CD4-positive, CD25-positive, alpha-beta regulatory T cell (primary cell): ENCODE measurements around the gene RTN1. TPM values are rescaled to one million over a fixed set of nuclear protein-coding genes. Genes with fewer than 3 reads are reported as not detected.
"Not testable (repeated sequence)": the region's sequence is repeated elsewhere in the genome, so short reads cannot be mapped to it uniquely, and the experiment has no call there.

Source experiments
- ATAC-seq, 2 donors: fragments of 150-1000 bp; cut with Tn5 transposase; one replicate each; pipeline ENCODE4 v1.10.0; 2021; ENCODE audit warnings: low read depth in 2 of 2, moderate number of reproducible peaks in 2 of 2, moderate library complexity in 1 of 2
- DNase-seq, 3 donors: peaks; one replicate each; pipeline versions ENCODE4 v3.0.0 to v3.0.0-alpha.2; 2012 to 2022; ENCODE audit warnings: mixed read lengths in 1 of 3
- H3K27ac ChIP-seq: one replicate; pipeline ENCODE4 v1.7.0; 2013; ENCODE audit warnings: mild to moderate bottlenecking, low read length; ENCODE audit not compliant: insufficient read depth, poor library complexity, severe bottlenecking
- H3K27me3 ChIP-seq: one replicate; pipeline ENCODE4 v1.7.0; 2013; ENCODE audit warnings: low read length; ENCODE audit not compliant: control insufficient read depth, insufficient read depth
- H3K36me3 ChIP-seq: one replicate; pipeline ENCODE4 v1.7.0; 2013; ENCODE audit warnings: mild to moderate bottlenecking, low read length, moderate library complexity; ENCODE audit not compliant: control insufficient read depth, insufficient read depth
- H3K4me1 ChIP-seq: 2 replicates; pipeline ENCODE4 v1.7.0; 2013; ENCODE audit warnings: mild to moderate bottlenecking, low read length; ENCODE audit not compliant: insufficient read depth, control insufficient read depth, poor library complexity, severe bottlenecking
- H3K4me3 ChIP-seq: one replicate; pipeline ENCODE4 v1.7.0; 2013; ENCODE audit warnings: low read depth, mild to moderate bottlenecking, low read length, moderate library complexity
- H3K9me3 ChIP-seq, 2 experiments: 1 replicate in 1 of 2; 2 replicates in 1 of 2; pipeline ENCODE4 v1.7.0; 2013; ENCODE audit warnings: low read length in 2 of 2, mild to moderate bottlenecking in 1 of 2, moderate library complexity in 1 of 2; ENCODE audit not compliant: control insufficient read depth in 2 of 2
- H3K27ac Mint-ChIP-seq, 3 donors: one replicate each; pipeline ENCODE4 v1.8.0; 2020 to 2022; ENCODE audit warnings: mild to moderate bottlenecking in 3 of 3, mixed read lengths in 3 of 3, moderate library complexity in 2 of 3
- H3K27me3 Mint-ChIP-seq: one replicate; pipeline ENCODE4 v1.8.0; 2022; ENCODE audit warnings: mild to moderate bottlenecking, mixed read lengths
- H3K36me3 Mint-ChIP-seq: one replicate; pipeline ENCODE4 v1.8.0; 2020; ENCODE audit warnings: mixed read lengths
- H3K4me1 Mint-ChIP-seq, 4 donors: one replicate each; pipeline ENCODE4 v1.8.0; 2020 to 2022; ENCODE audit warnings: mixed read lengths in 4 of 4, mild to moderate bottlenecking in 1 of 4
- H3K4me3 Mint-ChIP-seq, 4 donors: one replicate each; pipeline ENCODE4 v1.8.0; 2020 to 2022; ENCODE audit warnings: mild to moderate bottlenecking in 4 of 4, mixed read lengths in 4 of 4, moderate library complexity in 3 of 4
- H3K9me3 Mint-ChIP-seq, 7 donors: one replicate each; pipeline ENCODE4 v1.8.0; 2020 to 2022; ENCODE audit warnings: mixed read lengths in 7 of 7, mild to moderate bottlenecking in 3 of 7, moderate library complexity in 2 of 7
- polyA plus RNA-seq, 4 donors: library from polyadenylated mRNA; unstranded; fragments of 300-500 nt; fragmentation: Illumina TruSeq; gene quantifications; one replicate each; pipeline ENCODE4 v1.2.3, GENCODE V29; 2021
- total RNA-seq: library from RNA; stranded (reverse); gene quantifications from one replicate; pipeline ENCODE4 v1.2.3, GENCODE V29; 2022

RTN1 gene
- total and polyA plus RNA-seq, 5 donors from 2014 or later: 0.17 to 0.42 TPM; not detected in 3

DNA sequence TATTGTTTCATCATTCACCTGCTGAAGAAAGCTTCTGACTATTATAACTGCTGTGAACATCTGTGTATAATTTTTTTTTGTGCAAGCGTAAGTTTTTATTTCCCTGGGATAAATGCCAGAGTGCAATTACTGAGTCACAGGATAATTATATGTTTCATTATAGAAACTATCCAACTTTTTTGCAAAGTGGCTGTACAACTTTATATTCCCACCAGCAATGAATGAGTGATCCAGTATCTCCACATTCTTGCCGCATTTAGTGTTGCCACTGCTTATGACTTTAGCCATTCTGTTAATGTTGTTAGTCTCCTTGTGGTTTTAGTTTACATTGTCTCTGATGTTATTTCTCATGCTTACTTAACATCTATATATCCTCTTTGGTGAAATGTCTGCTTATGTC lies 205.8 kb downstream of the RTN1 start:
- Mint-ChIP-seq H3K4me1 (no peaks in the 10 kb centered on the region), H3K36me3 (no peaks in the 10 kb centered on the region), H3K27ac (no peak overlapping the region), H3K27me3 (peaks cover 5% of the 10 kb centered on the region), H3K9me3 (peaks cover 0 to 30% (median 5%) of the 10 kb centered on the region in 7 donors), H3K4me3 (no peak overlapping the region)
- H3K4me1 ChIP-seq: no peaks in the 10 kb centered on the region
- H3K27ac ChIP-seq: no peak overlapping the region
- ATAC-seq: no peak
- no peaks in the 10 kb centered on the region for H3K27me3 ChIP-seq
- H3K4me3 ChIP-seq: no peak overlapping the region
- H3K9me3 ChIP-seq: no peaks in the 10 kb centered on the region
- no peaks in the 10 kb centered on the region for H3K36me3 ChIP-seq
- DNase-seq: no peak

DNA sequence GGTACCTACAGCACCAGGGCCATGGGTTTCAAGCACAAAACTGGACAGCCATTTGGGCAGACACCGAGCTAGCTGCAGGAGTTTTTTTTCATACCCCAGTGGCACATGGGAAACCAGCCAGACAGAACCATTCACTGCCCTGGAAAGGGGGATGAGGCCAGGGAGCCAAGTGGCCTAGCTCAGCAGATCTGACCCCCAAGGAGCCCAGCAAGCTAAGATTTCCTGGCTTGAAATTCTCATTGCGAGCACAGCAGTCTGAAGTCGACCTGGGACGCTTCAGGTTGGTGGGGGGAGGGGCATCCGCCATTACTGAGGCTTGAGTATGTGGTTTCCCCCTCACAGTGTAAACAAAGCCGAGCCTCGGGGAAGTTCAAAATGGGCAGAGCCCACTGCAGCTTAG lies 212.8 kb downstream of the RTN1 start:
- no peak overlapping the region for H3K4me3 ChIP-seq
- H3K9me3 ChIP-seq: peaks cover 0 to 3% of the 10 kb centered on the region in 2 experiments
- no peaks in the 10 kb centered on the region for H3K36me3 Mint-ChIP-seq
- peaks cover 5% of the 10 kb centered on the region for H3K27me3 Mint-ChIP-seq
- no peaks in the 10 kb centered on the region for H3K4me1 Mint-ChIP-seq
- ATAC-seq (no peak), DNase-seq (no peak)
- no peaks in the 10 kb centered on the region for H3K36me3 ChIP-seq
- no peak overlapping the region for H3K4me3 Mint-ChIP-seq
- H3K27ac ChIP-seq: no peak overlapping the region
- no peaks in the 10 kb centered on the region for H3K27me3 ChIP-seq
- H3K4me1 ChIP-seq: no peaks in the 10 kb centered on the region
- H3K9me3 Mint-ChIP-seq: peaks cover 0 to 20% (median 5%) of the 10 kb centered on the region in 7 donors
- H3K27ac Mint-ChIP-seq: no peak overlapping the region

DNA sequence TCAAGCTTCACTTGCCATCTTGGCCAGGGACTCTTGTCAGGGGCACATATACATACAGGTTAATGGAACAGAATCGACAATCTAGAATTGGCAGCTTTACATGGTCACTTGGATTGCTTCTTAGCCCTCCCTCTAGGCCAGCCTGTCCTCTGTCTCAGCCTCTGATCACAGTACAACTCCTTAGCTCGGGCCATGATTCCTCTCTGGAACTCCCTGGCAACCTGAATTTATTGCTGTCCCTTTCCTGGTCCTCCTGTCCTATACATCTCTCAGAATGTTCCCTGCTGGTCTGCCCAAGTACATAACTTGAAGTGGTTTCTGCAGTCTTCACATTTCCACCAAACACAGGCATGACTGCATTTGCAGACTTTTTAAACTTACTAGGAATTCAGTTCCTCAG lies 214.1 kb downstream of the RTN1 start:
- Mint-ChIP-seq H3K27me3 (peaks cover 5% of the 10 kb centered on the region), H3K9me3 (peaks cover 0 to 23% (median 7%) of the 10 kb centered on the region in 7 donors), H3K4me1 (no peaks in the 10 kb centered on the region), H3K4me3 (no peak overlapping the region), H3K27ac (no peak overlapping the region), H3K36me3 (no peaks in the 10 kb centered on the region)
- H3K27ac ChIP-seq: no peak overlapping the region
- H3K36me3 ChIP-seq: no peaks in the 10 kb centered on the region
- DNase-seq (no peak), ATAC-seq (no peak)
- no peaks in the 10 kb centered on the region for H3K4me1 ChIP-seq
- H3K4me3 ChIP-seq: no peak overlapping the region
- no peaks in the 10 kb centered on the region for H3K27me3 ChIP-seq
- peaks cover 0 to 8% of the 10 kb centered on the region in 2 experiments for H3K9me3 ChIP-seq

DNA sequence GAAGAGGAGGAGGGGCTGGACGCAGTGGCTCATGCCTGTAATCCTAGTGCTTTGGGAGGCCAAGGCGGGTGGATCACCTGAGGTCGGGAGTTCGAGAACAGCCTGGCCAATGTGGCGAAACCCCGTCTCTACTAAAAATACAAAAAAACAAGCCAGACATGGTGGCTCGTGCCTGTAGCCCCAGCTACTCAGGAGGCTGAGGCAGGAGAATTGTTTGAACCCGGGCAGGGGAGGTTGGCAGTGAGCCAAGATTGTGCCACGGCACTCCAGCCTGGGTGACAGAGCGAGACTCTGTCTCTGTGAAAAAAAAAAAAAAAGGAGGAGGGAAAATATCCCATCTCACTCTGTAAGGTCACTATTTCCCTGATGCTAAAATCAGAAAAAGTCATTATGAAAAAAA lies 216.4 kb downstream of the RTN1 start:
- H3K27me3 ChIP-seq, H3K36me3 Mint-ChIP-seq, ATAC-seq, H3K36me3 ChIP-seq, H3K27ac ChIP-seq, H3K4me1 Mint-ChIP-seq, H3K4me1 ChIP-seq, H3K9me3 ChIP-seq, H3K27me3 Mint-ChIP-seq, DNase-seq, H3K27ac Mint-ChIP-seq, H3K4me3 Mint-ChIP-seq, H3K4me3 ChIP-seq: not testable (repeated sequence)
- H3K9me3 Mint-ChIP-seq: peaks cover 0 to 20% (median 7%) of the 10 kb centered on the region in 7 donors

DNA sequence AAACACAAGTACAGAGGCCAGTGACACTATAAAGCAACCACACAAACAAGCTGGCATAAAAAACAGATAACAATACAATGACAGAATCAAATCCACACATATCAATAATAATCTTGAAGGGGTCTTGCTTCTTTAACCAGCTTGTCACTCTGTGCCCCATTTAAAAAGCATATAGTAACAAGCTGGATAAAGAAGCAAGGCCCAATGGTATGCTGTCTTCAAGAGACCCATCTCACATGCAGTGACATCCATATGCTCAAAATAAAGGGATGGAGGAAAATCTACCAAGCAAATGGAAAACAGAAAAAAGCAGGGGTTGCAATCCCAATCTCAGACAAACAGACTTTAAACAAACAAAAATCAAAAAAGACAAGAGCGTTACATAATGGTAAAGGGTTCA lies 223.7 kb downstream of the RTN1 start:
- not testable (repeated sequence) for H3K27me3 Mint-ChIP-seq, DNase-seq, H3K4me3 ChIP-seq, H3K4me1 Mint-ChIP-seq, H3K27ac Mint-ChIP-seq, H3K27ac ChIP-seq, H3K36me3 ChIP-seq, H3K4me1 ChIP-seq, ATAC-seq, H3K27me3 ChIP-seq, H3K36me3 Mint-ChIP-seq, H3K4me3 Mint-ChIP-seq
- peaks cover 2 to 56% (median 13%) of the 10 kb centered on the region in 7 donors for H3K9me3 Mint-ChIP-seq
- peaks cover 14% of the 10 kb centered on the region in 2 experiments for H3K9me3 ChIP-seq

DNA sequence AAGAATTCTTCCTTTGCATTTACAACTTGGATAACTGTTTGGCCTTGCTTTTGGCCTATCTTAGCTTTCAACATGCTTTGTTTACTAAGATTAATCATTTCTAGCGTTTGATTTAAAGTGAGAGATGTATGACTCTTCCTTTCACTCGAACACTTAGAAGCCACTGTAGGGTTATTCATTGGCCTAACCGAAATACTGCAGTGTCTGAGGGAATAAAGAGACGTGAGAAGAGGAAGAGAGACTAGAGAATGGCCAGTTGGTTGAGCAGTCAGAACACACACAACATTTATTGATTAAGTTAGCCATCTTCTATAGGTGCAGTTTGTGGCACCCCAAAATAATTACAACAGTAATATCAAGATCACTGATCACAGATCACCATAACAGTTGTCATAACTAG lies 231.7 kb downstream of the RTN1 start:
- Mint-ChIP-seq H3K27ac (peak overlapping the region in 1 of 3 donors; percentile 3), H3K4me1 (no peaks in the 10 kb centered on the region), H3K36me3 (no peaks in the 10 kb centered on the region), H3K4me3 (no peak overlapping the region), H3K27me3 (peaks cover 5% of the 10 kb centered on the region), H3K9me3 (peaks cover 0 to 16% (median 3%) of the 10 kb centered on the region in 7 donors)
- peaks cover 4 to 5% of the 10 kb centered on the region in 2 experiments for H3K9me3 ChIP-seq
- H3K27ac ChIP-seq: no peak overlapping the region
- no peak overlapping the region for H3K4me3 ChIP-seq
- no peaks in the 10 kb centered on the region for H3K36me3 ChIP-seq
- DNase-seq (no peak), ATAC-seq (no peak)
- H3K27me3 ChIP-seq: peaks cover 1% of the 10 kb centered on the region
- no peaks in the 10 kb centered on the region for H3K4me1 ChIP-seq

DNA sequence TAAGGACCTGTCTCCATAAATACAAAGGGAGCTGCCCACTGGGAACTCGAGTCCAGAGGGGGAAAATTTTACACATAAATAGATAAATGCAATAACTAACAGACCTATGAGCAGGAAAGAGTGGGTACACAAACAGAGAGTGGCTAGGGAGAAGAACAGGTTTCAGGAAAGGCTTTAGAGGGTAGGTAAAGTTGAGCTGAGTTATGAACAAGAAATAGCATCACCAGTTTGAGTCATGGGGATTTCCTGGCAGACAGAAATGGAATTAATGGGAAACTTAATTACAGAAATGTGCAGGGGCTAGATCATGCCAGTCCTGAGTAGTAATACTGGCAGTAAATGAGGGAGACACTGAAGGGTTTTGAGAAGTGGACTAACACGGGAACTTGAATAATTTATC lies 236.0 kb downstream of the RTN1 start:
- no peak overlapping the region for H3K27ac Mint-ChIP-seq
- Histone ChIP-seq H3K9me3 (no peaks in the 10 kb centered on the region), H3K27ac (no peak overlapping the region), H3K36me3 (no peaks in the 10 kb centered on the region), H3K27me3 (peaks cover 10% of the 10 kb centered on the region), H3K4me1 (no peaks in the 10 kb centered on the region), H3K4me3 (no peak overlapping the region)
- ATAC-seq (no peak), DNase-seq (no peak)
- H3K9me3 Mint-ChIP-seq: peaks cover 0 to 8% (median 0%) of the 10 kb centered on the region in 7 donors
- H3K36me3 Mint-ChIP-seq: no peaks in the 10 kb centered on the region
- H3K4me1 Mint-ChIP-seq: peaks cover 0 to 2% (median 0%) of the 10 kb centered on the region in 4 donors
- no peak overlapping the region for H3K4me3 Mint-ChIP-seq
- H3K27me3 Mint-ChIP-seq: peaks cover 27% of the 10 kb centered on the region

DNA sequence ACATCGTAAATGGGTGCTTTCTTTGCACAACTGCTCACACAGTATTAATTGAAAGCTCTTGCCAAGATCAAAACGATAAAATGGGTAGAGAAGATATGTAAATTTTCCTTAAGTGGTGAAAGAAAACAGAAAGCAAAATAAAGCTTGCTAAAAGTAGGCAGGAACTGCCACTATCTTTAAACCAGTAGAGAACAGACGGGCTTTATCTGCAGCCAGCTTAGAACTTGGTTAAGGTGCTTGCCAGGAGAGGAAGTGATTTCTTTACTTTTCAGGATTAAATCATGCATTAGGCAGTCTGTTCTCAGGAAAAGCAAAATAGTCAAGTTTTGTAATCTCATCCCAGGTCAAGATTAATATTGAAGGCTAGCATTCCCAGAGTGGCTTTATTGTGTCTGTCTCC lies 237.1 kb downstream of the RTN1 start:
- no peaks in the 10 kb centered on the region for H3K4me1 ChIP-seq
- Mint-ChIP-seq H3K9me3 (peaks cover 0 to 5% (median 0%) of the 10 kb centered on the region in 7 donors), H3K4me3 (no peak overlapping the region), H3K27me3 (peaks cover 36% of the 10 kb centered on the region), H3K36me3 (no peaks in the 10 kb centered on the region), H3K27ac (no peak overlapping the region), H3K4me1 (peaks cover 0 to 2% (median 0%) of the 10 kb centered on the region in 4 donors)
- peaks cover 14% of the 10 kb centered on the region for H3K27me3 ChIP-seq
- no peaks in the 10 kb centered on the region for H3K36me3 ChIP-seq
- ATAC-seq (no peak), DNase-seq (no peak)
- no peak overlapping the region for H3K27ac ChIP-seq
- no peak overlapping the region for H3K4me3 ChIP-seq
- H3K9me3 ChIP-seq: no peaks in the 10 kb centered on the region
